ENCODE results near the gene BAZ2B.
A peak's percentile ranks its signal among the peaks of the same experiment; 100 is the strongest.

The BAZ2B gene

DNA sequence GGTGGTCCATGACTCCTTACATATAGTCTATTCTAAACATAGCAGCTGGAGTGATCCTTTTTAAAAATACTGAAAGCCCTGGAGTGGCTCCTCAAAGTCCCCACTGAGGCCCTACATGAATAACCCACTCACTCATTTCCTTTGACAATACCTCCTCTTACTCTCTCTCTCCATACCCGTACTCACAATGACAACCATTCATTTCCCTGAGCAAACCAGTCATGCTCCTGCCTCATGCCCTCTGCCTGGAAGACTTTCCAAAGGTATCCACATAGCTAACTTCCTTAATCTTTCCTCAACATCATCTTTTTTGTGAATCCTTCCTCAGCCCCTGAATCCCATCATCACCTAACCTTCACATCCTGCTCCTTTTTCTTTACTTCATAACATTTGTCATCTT lies 102.6 kb downstream of the BAZ2B start:
- no peak overlapping the region for H3K9ac ChIP-seq (ENCODE audit: low read length)
- no peak for DNase-seq
- no peaks in the 10 kb centered on the region for H3K9me3 ChIP-seq (replicated peaks; ENCODE audit: insufficient read depth, low read length)
- H3K4me2 ChIP-seq (ENCODE audit: low read depth, low read length): peak overlapping the region; percentile 37
- TF ChIP-seq EZH2 (optimal IDR thresholded peaks at IDR 0.05; ENCODE audit: low read depth, low read length) (no peak), EZH2phosphoT487 (IDR thresholded peaks at IDR 0.05; ENCODE audit: low read length) (no peak)
- TF ChIP-seq, protein P1, sequence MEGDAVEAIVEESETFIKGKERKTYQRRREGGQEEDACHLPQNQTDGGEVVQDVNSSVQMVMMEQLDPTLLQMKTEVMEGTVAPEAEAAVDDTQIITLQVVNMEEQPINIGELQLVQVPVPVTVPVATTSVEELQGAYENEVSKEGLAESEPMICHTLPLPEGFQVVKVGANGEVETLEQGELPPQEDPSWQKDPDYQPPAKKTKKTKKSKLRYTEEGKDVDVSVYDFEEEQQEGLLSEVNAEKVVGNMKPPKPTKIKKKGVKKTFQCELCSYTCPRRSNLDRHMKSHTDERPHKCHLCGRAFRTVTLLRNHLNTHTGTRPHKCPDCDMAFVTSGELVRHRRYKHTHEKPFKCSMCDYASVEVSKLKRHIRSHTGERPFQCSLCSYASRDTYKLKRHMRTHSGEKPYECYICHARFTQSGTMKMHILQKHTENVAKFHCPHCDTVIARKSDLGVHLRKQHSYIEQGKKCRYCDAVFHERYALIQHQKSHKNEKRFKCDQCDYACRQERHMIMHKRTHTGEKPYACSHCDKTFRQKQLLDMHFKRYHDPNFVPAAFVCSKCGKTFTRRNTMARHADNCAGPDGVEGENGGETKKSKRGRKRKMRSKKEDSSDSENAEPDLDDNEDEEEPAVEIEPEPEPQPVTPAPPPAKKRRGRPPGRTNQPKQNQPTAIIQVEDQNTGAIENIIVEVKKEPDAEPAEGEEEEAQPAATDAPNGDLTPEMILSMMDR (IDR thresholded peaks at IDR 0.05; ENCODE audit: low read length): no peak
- peak overlapping the region; percentile 59 for H3K4me3 ChIP-seq (ENCODE audit: low read length)
- H2AFZ ChIP-seq (ENCODE audit: low read length): no peak overlapping the region
- H3K9me2 ChIP-seq (replicated peaks; ENCODE audit: insufficient read depth, low read length): no peaks in the 10 kb centered on the region
- no peaks in the 10 kb centered on the region for H3K36me3 ChIP-seq (replicated peaks; ENCODE audit: insufficient read depth, low read length)
- no peaks in the 10 kb centered on the region for H4K20me1 ChIP-seq (ENCODE audit: insufficient read depth, low read length)
- H3F3A ChIP-seq (ENCODE audit: insufficient read depth, low read length): peaks cover 15% of the 10 kb centered on the region
- peaks cover 58% of the 10 kb centered on the region for H3K79me2 ChIP-seq (ENCODE audit: low read length)
- H3K27ac ChIP-seq (ENCODE audit: low read length): no peak overlapping the region
- peaks cover 14% of the 10 kb centered on the region for H3K4me1 ChIP-seq (ENCODE audit: low read length)
- no peaks in the 10 kb centered on the region for H3K27me3 ChIP-seq (replicated peaks; ENCODE audit: insufficient read depth, low read length)

GRCh38 chr2:159508140-159508539 lies 108.2 kb downstream of the BAZ2B start:
- no peak for DNase-seq
- Histone ChIP-seq H3K27ac (ENCODE audit: low read length) (no peak overlapping the region), H3K27me3 (replicated peaks; ENCODE audit: insufficient read depth, low read length) (no peaks in the 10 kb centered on the region), H4K20me1 (ENCODE audit: insufficient read depth, low read length) (no peaks in the 10 kb centered on the region), H3K4me2 (ENCODE audit: low read depth, low read length) (no peak overlapping the region), H2AFZ (ENCODE audit: low read length) (no peak overlapping the region), H3K9me2 (replicated peaks; ENCODE audit: insufficient read depth, low read length) (no peaks in the 10 kb centered on the region), H3K9me3 (replicated peaks; ENCODE audit: insufficient read depth, low read length) (no peaks in the 10 kb centered on the region), H3K4me1 (ENCODE audit: low read length) (peaks cover 6% of the 10 kb centered on the region; the same call in 1 of the 2 replicates), H3K9ac (ENCODE audit: low read length) (no peak overlapping the region), H3K36me3 (replicated peaks; ENCODE audit: insufficient read depth, low read length) (no peaks in the 10 kb centered on the region), H3K4me3 (ENCODE audit: low read length) (no peak overlapping the region), H3F3A (ENCODE audit: insufficient read depth, low read length) (peaks cover 9% of the 10 kb centered on the region), H3K79me2 (ENCODE audit: low read length) (peaks cover 70% of the 10 kb centered on the region)
- TF ChIP-seq, protein P1 (IDR thresholded peaks at IDR 0.05; ENCODE audit: low read length): no peak
- TF ChIP-seq EZH2phosphoT487 (IDR thresholded peaks at IDR 0.05; ENCODE audit: low read length): no peak
- TF ChIP-seq EZH2 (optimal IDR thresholded peaks at IDR 0.05; ENCODE audit: low read depth, low read length): no peak

DNA sequence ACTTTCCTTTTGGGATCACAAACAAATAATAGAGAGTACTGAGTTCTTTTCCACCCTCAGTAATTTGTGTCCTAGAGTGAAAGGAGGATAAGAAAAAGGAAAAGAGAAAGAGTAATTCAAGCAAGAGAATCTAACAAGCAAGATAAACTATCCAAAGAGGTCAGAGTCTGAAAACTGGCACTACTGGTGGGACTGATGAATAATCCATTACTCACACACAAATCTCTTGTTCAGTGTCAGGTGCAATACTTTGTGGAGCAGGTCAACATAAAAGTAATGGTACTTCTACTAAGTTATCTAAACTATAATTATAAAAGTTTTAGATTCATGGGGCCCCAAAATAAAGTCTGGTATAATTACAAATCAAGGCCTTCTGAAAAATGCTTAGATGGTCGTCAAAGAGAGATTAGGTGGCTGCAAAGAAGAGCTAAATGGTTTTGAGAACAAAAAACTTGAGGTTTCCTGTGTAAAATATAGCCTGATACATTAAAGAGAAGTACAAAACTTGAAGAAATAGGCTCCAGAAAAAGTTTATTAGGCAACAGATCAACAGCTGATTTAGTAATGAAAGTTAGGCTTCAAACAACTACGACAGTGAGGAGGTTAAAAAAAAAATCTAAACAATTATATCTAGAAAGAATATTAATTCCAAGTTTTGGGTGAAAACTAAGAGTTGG lies 109.4 kb downstream of the BAZ2B start:
- Histone ChIP-seq H3K4me1 (ENCODE audit: low read length) (peaks cover 6% of the 10 kb centered on the region; the same call in 1 of the 2 replicates), H3K9me2 (replicated peaks; ENCODE audit: insufficient read depth, low read length) (no peaks in the 10 kb centered on the region), H4K20me1 (ENCODE audit: insufficient read depth, low read length) (no peaks in the 10 kb centered on the region), H3K27me3 (replicated peaks; ENCODE audit: insufficient read depth, low read length) (no peaks in the 10 kb centered on the region), H3K27ac (ENCODE audit: low read length) (no peak overlapping the region; the same call in 1 of the 2 replicates), H3F3A (ENCODE audit: insufficient read depth, low read length) (peaks cover 9% of the 10 kb centered on the region), H3K9me3 (replicated peaks; ENCODE audit: insufficient read depth, low read length) (no peaks in the 10 kb centered on the region), H2AFZ (ENCODE audit: low read length) (no peak overlapping the region), H3K4me2 (ENCODE audit: low read depth, low read length) (peak overlapping the region; percentile 28; the same call in 1 of the 2 replicates), H3K4me3 (ENCODE audit: low read length) (no peak overlapping the region), H3K36me3 (replicated peaks; ENCODE audit: insufficient read depth, low read length) (no peaks in the 10 kb centered on the region), H3K9ac (ENCODE audit: low read length) (no peak overlapping the region), H3K79me2 (ENCODE audit: low read length) (peaks cover 58% of the 10 kb centered on the region)
- peak; percentile 24 for DNase-seq
- TF ChIP-seq, protein P1 (IDR thresholded peaks at IDR 0.05; ENCODE audit: low read length): no peak
- TF ChIP-seq EZH2phosphoT487 (IDR thresholded peaks at IDR 0.05; ENCODE audit: low read length): no peak
- TF ChIP-seq EZH2 (optimal IDR thresholded peaks at IDR 0.05; ENCODE audit: low read depth, low read length): no peak

Measured in MM.1S (cell line).